ENCODE results near the gene EXOC3L4. TPM values are rescaled to one million over a fixed set of nuclear protein-coding genes. Genes with fewer than 3 reads are reported as not detected.

EXOC3L4 gene
- total and polyA plus RNA-seq, 2 of the 8 experiments (the other 6 are each of a cell fraction or from before 2014, with no cell fraction given): 0.45 to 0.57 TPM

- H3K23me2 ChIP-seq (ENCODE audit: low read depth, low read length): peaks cover 4% of the 10 kb centered on the region; the same call in 1 of the 2 replicates
- H2BK5ac ChIP-seq (ENCODE audit: low read depth, low read length): no peak overlapping the region
- H3K36me3 ChIP-seq (ENCODE audit: control insufficient read depth in 2 of 4, insufficient read depth in 4 of 4, low read length in 3 of 4): no peaks in the 10 kb centered on the region
- no peak overlapping the region for H3K4ac ChIP-seq (replicated peaks; ENCODE audit: insufficient read length, low read depth, low read length)
- H3K79me2 ChIP-seq (ENCODE audit: control insufficient read depth in 1 of 2, insufficient read depth in 2 of 2, low read length in 2 of 2): no peaks in the 10 kb centered on the region
- no peak overlapping the region for H3K56ac ChIP-seq (replicated peaks; ENCODE audit: insufficient read length, low read depth, low read length)
- CTCF ChIA-PET (ENCODE audit: partially characterized antibody): interaction anchor here (0.9 to 5.2 kb wide), 7 partner anchors 9 to 192 kb away, joined by 3 to 43 read pairs (median 7); no protein-coding TSS in a partner anchor
- H3K27me3 ChIP-seq (replicated peaks in 1 of 4; ENCODE audit: control insufficient read depth in 3 of 4, extremely low read depth in 1 of 4, insufficient read depth in 3 of 4, low read length in 3 of 4): peaks cover 2 to 15% (median 10%) of the 10 kb centered on the region in 4 experiments
- no peak overlapping the region; the same call in 1 of the 2 replicates for H4K8ac ChIP-seq (ENCODE audit: extremely low read depth, insufficient read depth, low read length)
- H2BK120ac ChIP-seq (replicated peaks; ENCODE audit: low read depth, low read length): no peak overlapping the region
- POLR2A ChIA-PET (ENCODE audit: partially characterized antibody): no interaction called here
- H2AK5ac ChIP-seq (ENCODE audit: low read depth, low read length): no peak overlapping the region
- H2BK15ac ChIP-seq (ENCODE audit: low read length): no peak overlapping the region; the same call in 1 of the 2 replicates
- 90% methylated on average over 28 of the region's 28 CpGs; no CpG with 5 or more reads in 1 of the 2 experiments for WGBS, 2 experiments (ENCODE audit: extremely low coverage in 1 of 2, insufficient coverage in 1 of 2, insufficient read length in 1 of 2, insufficient replicate concordance in 2 of 2, low coverage in 1 of 2, low lambda C conversion rate in 2 of 2, missing lambda C conversion rate in 1 of 2)
- H3K14ac ChIP-seq (ENCODE audit: insufficient read length): no peak overlapping the region
- peak overlapping the region; percentile 39; the same call in 1 of the 2 replicates for H2BK12ac ChIP-seq (ENCODE audit: low read depth, low read length)
- H4K20me1 ChIP-seq (replicated peaks in 1 of 2; ENCODE audit: control insufficient read depth in 1 of 2, insufficient read depth in 2 of 2, low read length in 2 of 2): peaks cover 0 to 3% of the 10 kb centered on the region in 2 experiments
- H3K9ac ChIP-seq (replicated peaks in 1 of 4; ENCODE audit: extremely low read depth in 1 of 4, low read depth in 3 of 4, low read length in 3 of 4): no peak overlapping the region
- no peak overlapping the region for H4K5ac ChIP-seq (ENCODE audit: insufficient read length, low read depth, low read length)
- H3K23ac ChIP-seq (ENCODE audit: insufficient read length): no peak overlapping the region
- no peak for DNase-seq (ENCODE audit: low read depth in 1 of 2, low spot score in 2 of 2)
- no peak overlapping the region for H2BK20ac ChIP-seq (ENCODE audit: low read length)
- H4K91ac ChIP-seq (replicated peaks; ENCODE audit: insufficient read length, low read length): no peak overlapping the region
- H3K4me3 ChIP-seq (ENCODE audit: extremely low read depth in 1 of 4, insufficient read depth in 2 of 4, low read depth in 3 of 4, low read length in 4 of 4): no peak overlapping the region
- H3K79me1 ChIP-seq (ENCODE audit: low read depth, low read length): no peaks in the 10 kb centered on the region
- no peak overlapping the region for H3K27ac ChIP-seq (ENCODE audit: low read depth, low read length)
- H3K4me1 ChIP-seq (replicated peaks in 1 of 4; ENCODE audit: control insufficient read depth in 3 of 4, insufficient read depth in 4 of 4, low read length in 3 of 4): peaks cover 2 to 13% (median 4%) of the 10 kb centered on the region in 4 experiments; a peak in 6 of 7 replicates
- no peak overlapping the region for H3K4me2 ChIP-seq (ENCODE audit: insufficient read depth in 1 of 2, low read depth in 2 of 2, low read length in 2 of 2)
- no peaks in the 10 kb centered on the region for H3K9me3 ChIP-seq (ENCODE audit: insufficient read depth in 2 of 2, low read depth in 1 of 2, low read length in 1 of 2)
- no peak for FAIRE-seq
- no peak overlapping the region for H3K18ac ChIP-seq (ENCODE audit: extremely low read depth, low read length)
- no peak overlapping the region for H2AFZ ChIP-seq (ENCODE audit: low read length)
- TF ChIP-seq EGR1 (IDR thresholded peaks at IDR 0.05; ENCODE audit: borderline replicate concordance, low read depth, low read length): no peak
- no peak for TF ChIP-seq CREB1 (IDR thresholded peaks at IDR 0.05)
- TF ChIP-seq CTCF (IDR thresholded peaks at IDR 0.05; ENCODE audit: control extremely low read depth in 1 of 3, insufficient read depth in 1 of 3, low read depth in 1 of 3, low read length in 3 of 3): no peak
- no peak for TF ChIP-seq MAX (IDR thresholded peaks at IDR 0.05)
- TF ChIP-seq RXRA (IDR thresholded peaks at IDR 0.05; ENCODE audit: insufficient read depth, low read depth, low read length): no peak
- TF ChIP-seq ATF3 (IDR thresholded peaks at IDR 0.05; ENCODE audit: insufficient read depth, low read depth, low read length): no peak
- TF ChIP-seq MAFK (IDR thresholded peaks at IDR 0.05; ENCODE audit: low read depth, low read length): no peak
- no peak for TF ChIP-seq NANOG (IDR thresholded peaks at IDR 0.05; ENCODE audit: insufficient read depth, low read depth, low read length, poor library complexity, severe bottlenecking)
Observed at GRCh38 chr14:103089386-103090335, 4.9 kb upstream of the EXOC3L4 start.

Data from H1 (cell line).